A549 (cell line): ENCODE data around the gene IFITM2. TPM values are rescaled to one million over a fixed set of nuclear protein-coding genes. Genes with fewer than 3 reads are reported as not detected.
"Not testable (repeated sequence)": the region's sequence is repeated elsewhere in the genome, so short reads cannot be mapped to it uniquely, and the experiment has no call there.

Source experiments
- ATAC-seq, 2 experiments: fragments of 200-7000 bp in 1 of 2; fragments of >200 bp in 1 of 2; cut with Nextera tagmentation in 1 of 2; cut with Tn5 transposase in 1 of 2; 3 replicates each; pipeline versions ENCODE4 v1.8.0 to v1.9.1; 2018 to 2020; ENCODE audit warnings: mild to moderate bottlenecking in 1 of 2, moderate library complexity in 1 of 2
- CTCF ChIA-PET: fragments of 300-600 bp; sonication (Branson Sonifier 250); formaldehyde crosslinking; extraction: SDS; loops from one replicate; lab custom pipeline; 2021; ENCODE audit warnings: antibody characterized with exemption, inconsistent platforms; lab: Yijun Ruan, JAX
- POLR2A ChIA-PET: fragments of 350-600 bp; formaldehyde crosslinking; extraction: SDS; loops from one replicate; lab custom pipeline; 2021; ENCODE audit warnings: antibody characterized with exemption, inconsistent platforms; lab: Yijun Ruan, JAX
- DNase-seq, 2 experiments: peaks; one replicate each; pipeline versions ENCODE4 v3.0.0 to v3.0.0-alpha.2; 2011 to 2016; ENCODE audit warnings: low read depth in 1 of 2, low spot score in 1 of 2
- FAIRE-seq: peaks from 2 replicates; lab custom pipeline; 2011; peaks lifted over from hg19 to GRCh38; lab: Jason Lieb, UNC
- H3K27ac ChIP-seq, 2 experiments: fragments of >200 bp; sonication (Bioruptor Twin); formaldehyde crosslinking; 3 replicates each; pipeline ENCODE4 v1.5.1; 2016 to 2017
- H3K4me1 ChIP-seq: fragments of >200 bp; sonication (Bioruptor Twin); formaldehyde crosslinking; 3 replicates; pipeline ENCODE4 v1.6.1; 2016
- H3K4me2 ChIP-seq: fragments of >200 bp; sonication (Bioruptor Twin); formaldehyde crosslinking; 3 replicates; pipeline ENCODE4 v1.6.1; 2016
- H3K4me3 ChIP-seq: fragments of >200 bp; sonication (Bioruptor Twin); formaldehyde crosslinking; 3 replicates; pipeline ENCODE4 v1.5.1; 2016
- H3K9me3 ChIP-seq: fragments of >200 bp; sonication (Bioruptor Twin); formaldehyde crosslinking; 3 replicates; pipeline ENCODE4 v1.6.1; 2016
- BCL3 ChIP-seq: fragments of >200 bp; sonication (Bioruptor Twin); formaldehyde crosslinking; IDR thresholded peaks from 3 replicates; pipeline ENCODE4 v1.6.1; 2016
- CBX8 ChIP-seq: fragments of 200-600 bp; sonication (generic); IDR thresholded peaks from 2 replicates; pipeline ENCODE4 v1.6.1; 2016
- EHMT2 ChIP-seq: fragments of 200-600 bp; sonication (generic); IDR thresholded peaks from 2 replicates; pipeline ENCODE4 v1.6.1; 2016; ENCODE audit warnings: antibody characterized with exemption, low read depth, mild to moderate bottlenecking, moderate library complexity
- ESRRA ChIP-seq: fragments of 150-350 bp; IDR thresholded peaks from 2 replicates; pipeline ENCODE4 v1.6.1; 2014; ENCODE audit warnings: mild to moderate bottlenecking, low read length, borderline replicate concordance
- FOSL2 ChIP-seq, 2 experiments: fragments of 450-650 bp in 1 of 2; fragments of >200 bp in 1 of 2; sonication (Bioruptor Twin) in 1 of 2; formaldehyde crosslinking; IDR thresholded peaks; 2 replicates each; pipeline versions ENCODE4 v1.5.0 to v1.6.1; 2016 to 2020; ENCODE audit warnings: mild to moderate bottlenecking in 1 of 2, moderate library complexity in 1 of 2
- HDAC2 ChIP-seq: fragments of 200-600 bp; sonication (generic); IDR thresholded peaks from 2 replicates; pipeline ENCODE4 v1.6.1; 2016
- HEYL ChIP-seq: fragments of 250-450 bp; sonication (Bioruptor Pico); IDR thresholded peaks from 2 replicates; pipeline ENCODE4 v1.8.0; 2021; ENCODE audit warnings: mild to moderate bottlenecking, moderate library complexity
- HOXA7 ChIP-seq: fragments of 250-450 bp; sonication (Bioruptor Pico); IDR thresholded peaks from 2 replicates; pipeline ENCODE4 v1.5.0; 2020; ENCODE audit warnings: mild to moderate bottlenecking, moderate library complexity
- HOXB13 ChIP-seq: fragments of 250-450 bp; sonication (Bioruptor Pico); IDR thresholded peaks from 2 replicates; pipeline ENCODE4 v1.5.0; 2020; ENCODE audit warnings: low read depth, mild to moderate bottlenecking, moderate library complexity
- HOXB5 ChIP-seq: fragments of 250-450 bp; sonication (Bioruptor Pico); IDR thresholded peaks from 2 replicates; pipeline ENCODE4 v1.5.0; 2020; ENCODE audit warnings: mild to moderate bottlenecking, moderate library complexity
- KDM5A ChIP-seq: fragments of 200-600 bp; sonication (generic); IDR thresholded peaks from 2 replicates; pipeline ENCODE4 v1.6.1; 2016; ENCODE audit warnings: antibody characterized with exemption, mild to moderate bottlenecking
- MAZ ChIP-seq: fragments of 150-350 bp; IDR thresholded peaks from 2 replicates; pipeline ENCODE4 v1.6.1; 2014; ENCODE audit warnings: antibody characterized with exemption, low read depth, low read length, borderline replicate concordance
- NFE2L2 ChIP-seq: fragments of 150-350 bp; conservative IDR thresholded peaks from 2 replicates; pipeline ENCODE4 v1.6.1; 2014; ENCODE audit warnings: low read length
- PHF8 ChIP-seq: fragments of 200-600 bp; sonication (generic); IDR thresholded peaks from 2 replicates; pipeline ENCODE4 v1.6.1; 2016; ENCODE audit warnings: low read depth, mild to moderate bottlenecking, antibody characterized with exemption, moderate library complexity, borderline replicate concordance
- REST ChIP-seq: fragments of 200-600 bp; sonication (generic); IDR thresholded peaks from 2 replicates; pipeline ENCODE4 v1.6.1; 2016; ENCODE audit warnings: antibody characterized with exemption, mild to moderate bottlenecking, moderate library complexity
- RFX5 ChIP-seq: fragments of 450-650 bp; IDR thresholded peaks from 2 replicates; pipeline ENCODE4 v1.7.1; 2014; ENCODE audit warnings: antibody characterized with exemption, mild to moderate bottlenecking, moderate library complexity
- SMC3 ChIP-seq: fragments of >200 bp; sonication (Bioruptor Twin); formaldehyde crosslinking; IDR thresholded peaks from 3 replicates; pipeline ENCODE4 v1.6.1; 2018; ENCODE audit warnings: inconsistent platforms
- SREBF2 ChIP-seq: fragments of 450-650 bp; IDR thresholded peaks from 2 replicates; pipeline ENCODE4 v1.6.1; 2014; ENCODE audit warnings: mild to moderate bottlenecking, moderate library complexity
- ZFP36 ChIP-seq: fragments of 450-650 bp; IDR thresholded peaks from 2 replicates; pipeline ENCODE4 v1.6.1; 2014; ENCODE audit warnings: borderline replicate concordance; ENCODE audit not compliant: partially characterized antibody
- ZNF302 ChIP-seq: fragments of 250-450 bp; sonication (Bioruptor Pico); IDR thresholded peaks from 2 replicates; pipeline ENCODE4 v1.9.0; 2021; ENCODE audit warnings: inconsistent platforms, mild to moderate bottlenecking, moderate library complexity
- WGBS: methylation state at CpG from one replicate; pipeline ENCODE4 v1.1.6; 2017; ENCODE audit errors: missing lambda C conversion rate; 5-methylcytosine and 5-hydroxymethylcytosine counted together
- polyA plus RNA-seq, 4 experiments: library from polyadenylated mRNA; depleted of rRNA in 3 of 4; stranded (reverse); fragments of >200 nt; fragmentation: RNase III in 1 of 4; extraction: RNeasy Plus Mini Kit Qiagen cat#74134 plus additional on column Dnase treatment in 1 of 4; gene quantifications; 2 replicates in 3 of 4; 3 replicates in 1 of 4; pipeline ENCODE4 v1.2.3, GENCODE V29; 2011 to 2017

IFITM2 gene
- polyA plus RNA-seq, 2 of the 4 experiments (the other 2 are of a cell fraction): 36.4 to 43.6 TPM

GRCh38 chr11:319121-319887 lies 11.7 kb downstream of the IFITM2 start:
- CTCF ChIA-PET: interaction anchor here (1.0 kb wide), 1 partner anchor 95 kb away, joined by 3 read pairs; no protein-coding TSS in a partner anchor
- FAIRE-seq, POLR2A ChIA-PET, DNase-seq, H3K9me3 ChIP-seq, H3K4me1 ChIP-seq: not testable (repeated sequence)
- Histone ChIP-seq H3K4me2 (peak overlapping the region; percentile 61), H3K4me3 (peak overlapping the region; percentile 43), H3K27ac (peak overlapping the region; percentile 65 to 85)
- 62% methylated on average over 16 of the region's 29 CpGs for WGBS
- peak; percentile 63 to 75 for ATAC-seq

GRCh38 chr11:319888-320273 lies 12.3 kb downstream of the IFITM2 start:
- FAIRE-seq, DNase-seq, H3K4me1 ChIP-seq, POLR2A ChIA-PET, H3K9me3 ChIP-seq, H3K27ac ChIP-seq, H3K4me3 ChIP-seq, ATAC-seq: not testable (repeated sequence)
- CTCF ChIA-PET: interaction anchor here (1.0 kb wide), 1 partner anchor 95 kb away, joined by 3 read pairs; no protein-coding TSS in a partner anchor
- peak overlapping the region; percentile 61; the same call in 2 of the 3 replicates for H3K4me2 ChIP-seq
- 93% methylated on average over 5 of the region's 10 CpGs for WGBS

- no peak for ATAC-seq
- TF ChIP-seq HOXA7 (no peak), PHF8 (no peak), EHMT2 (no peak), NFE2L2 (no peak), HDAC2 (no peak), ZFP36 (no peak), HOXB5 (CRISPR knock-in tag) (no peak), ESRRA (no peak), FOSL2 (IDR thresholded peaks at IDR 0.05) (no peak), FOSL2 (CRISPR knock-in tag; IDR thresholded peaks at IDR 0.05) (no peak), REST (no peak), CBX8 (no peak), SMC3 (no peak), HOXB13 (CRISPR knock-in tag) (no peak), HEYL (CRISPR knock-in tag) (no peak), BCL3 (no peak), RFX5 (no peak), MAZ (no peak), KDM5A (no peak), ZNF302 (CRISPR knock-in tag) (no peak), SREBF2 (no peak)
- CTCF ChIA-PET: interaction anchor here (0.8 to 1.4 kb wide), 5 partner anchors 12 to 74 kb away, joined by 3 to 5 read pairs (median 3); no protein-coding TSS in a partner anchor
- H3K4me2 ChIP-seq: no peak overlapping the region
- H3K4me1 ChIP-seq: peaks cover 18% of the 10 kb centered on the region; the same call in 2 of the 3 replicates
- FAIRE-seq: no peak
- no peak for DNase-seq
- 77% methylated on average over 11 of the region's 11 CpGs for WGBS
- H3K27ac ChIP-seq: no peak overlapping the region
- POLR2A ChIA-PET: no interaction called here
- no peaks in the 10 kb centered on the region for H3K9me3 ChIP-seq
- no peak overlapping the region for H3K4me3 ChIP-seq
Measured at GRCh38 chr11:324156-324555, 16.5 kb downstream of the IFITM2 start.

- DNase-seq, H3K4me3 ChIP-seq, H3K27ac ChIP-seq, FAIRE-seq, H3K4me2 ChIP-seq, POLR2A ChIA-PET, ATAC-seq, H3K9me3 ChIP-seq: not testable (repeated sequence)
- H3K4me1 ChIP-seq: peaks cover 14% of the 10 kb centered on the region; the same call in 2 of the 3 replicates
- CTCF ChIA-PET: interaction anchor here (0.8 to 1.4 kb wide), 6 partner anchors 9 to 74 kb away, joined by 3 to 5 read pairs (median 4); no protein-coding TSS in a partner anchor
- WGBS: 78% methylated on average over 27 of the region's 34 CpGs
Measured at GRCh38 chr11:324593-325517, 17.2 kb downstream of the IFITM2 start.
